HG02571 (cell line): Measurements from ENCODE around the gene GUCA2B.

Experiments used
- ATAC-seq: cut with Tn5 transposase; IDR thresholded peaks from one replicate; pipeline ENCODE4 v1.9.1; 2021; ENCODE audit warnings: mild to moderate bottlenecking, moderate library complexity; ENCODE audit not compliant: unreplicated experiment

GUCA2B gene

GRCh38 chr1:42165511-42166210, 12.5 kb downstream of the GUCA2B start:
- no peak for ATAC-seq

DNA sequence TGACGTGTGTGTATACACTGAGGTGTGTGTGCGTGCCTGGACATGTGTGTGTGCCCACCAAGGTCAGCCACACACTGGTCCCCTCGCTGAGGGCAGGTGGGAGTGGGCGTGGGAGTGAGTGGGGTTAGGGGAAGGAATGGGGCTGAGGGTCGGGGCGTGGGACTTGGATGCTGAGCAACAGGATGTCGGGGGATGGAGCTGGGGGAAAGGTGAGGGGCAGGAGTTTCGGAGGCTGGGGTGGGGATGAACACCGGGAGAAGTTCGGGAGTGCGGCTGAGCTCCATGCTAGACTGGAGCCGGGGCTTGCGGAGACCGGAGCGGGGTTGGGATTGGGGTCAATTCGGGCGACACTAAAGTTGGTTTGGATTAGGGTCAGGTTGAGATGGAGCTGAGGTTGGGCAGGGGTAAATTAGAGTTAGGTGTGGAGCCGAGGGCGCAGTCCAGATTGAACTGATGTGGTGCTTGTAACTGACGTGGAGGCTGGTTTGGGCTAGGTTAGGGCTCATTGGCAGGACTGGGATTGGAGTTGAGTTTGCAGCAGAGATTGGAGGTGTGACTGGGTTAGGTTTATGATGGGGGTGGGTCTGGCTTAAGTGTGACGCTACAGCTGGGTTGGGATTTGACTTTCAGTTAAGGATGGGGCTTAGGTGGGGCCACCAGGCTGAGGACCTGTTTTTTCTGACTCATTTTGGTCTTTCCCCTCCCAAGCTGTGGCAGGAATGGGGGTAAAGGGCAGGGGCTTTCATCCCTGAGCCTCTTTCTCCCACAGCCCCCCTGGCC, 14.6 kb downstream of the GUCA2B start:
- ATAC-seq = no peak

GRCh38 chr1:42168391-42168670, 15.1 kb downstream of the GUCA2B start:
- no peak for ATAC-seq

- ATAC-seq = no peak
Measured at GRCh38 chr1:42168763-42169162, 15.6 kb downstream of the GUCA2B start.

DNA sequence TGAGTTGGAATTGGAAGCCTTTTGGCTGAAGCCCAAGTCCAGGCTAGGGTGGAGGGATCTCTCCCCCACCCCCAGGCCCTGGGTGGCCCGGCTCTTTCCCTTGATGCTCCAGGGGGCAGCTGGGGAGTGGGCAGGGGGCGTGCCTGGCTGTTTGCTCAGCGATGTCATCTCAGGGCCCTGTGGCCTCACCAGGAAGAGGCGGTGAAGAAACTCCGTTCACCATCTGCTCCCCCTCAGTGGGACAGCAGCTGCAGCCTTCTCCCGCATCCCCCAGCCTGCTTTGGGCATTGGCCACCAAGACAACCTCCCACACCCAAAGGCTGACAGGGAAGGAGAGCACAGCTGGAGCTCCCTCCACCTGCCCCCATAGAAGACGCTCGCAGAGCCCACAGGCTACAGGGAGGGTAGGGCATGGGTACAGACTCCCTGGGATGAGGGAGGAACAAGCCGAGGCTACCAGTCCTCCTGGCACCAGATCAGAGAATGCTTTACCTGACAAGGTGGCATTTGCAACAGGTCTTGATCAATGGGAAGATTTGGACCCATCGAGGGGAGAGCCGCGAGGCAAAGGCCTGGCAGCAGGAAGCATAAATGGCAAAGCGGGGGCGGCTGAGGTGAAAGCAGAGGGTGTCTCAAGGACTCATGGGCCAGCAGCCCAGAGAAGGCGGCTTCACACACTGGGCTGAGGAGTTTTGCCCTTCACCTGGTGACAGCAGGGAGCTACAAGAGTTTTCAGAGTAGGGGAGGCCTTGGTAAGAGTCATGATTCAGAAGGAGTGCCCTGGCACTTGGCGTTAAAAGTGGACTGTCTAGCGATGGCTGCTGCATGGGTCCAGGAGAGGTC, 17.8 kb downstream of the GUCA2B start:
- no peak for ATAC-seq

DNA sequence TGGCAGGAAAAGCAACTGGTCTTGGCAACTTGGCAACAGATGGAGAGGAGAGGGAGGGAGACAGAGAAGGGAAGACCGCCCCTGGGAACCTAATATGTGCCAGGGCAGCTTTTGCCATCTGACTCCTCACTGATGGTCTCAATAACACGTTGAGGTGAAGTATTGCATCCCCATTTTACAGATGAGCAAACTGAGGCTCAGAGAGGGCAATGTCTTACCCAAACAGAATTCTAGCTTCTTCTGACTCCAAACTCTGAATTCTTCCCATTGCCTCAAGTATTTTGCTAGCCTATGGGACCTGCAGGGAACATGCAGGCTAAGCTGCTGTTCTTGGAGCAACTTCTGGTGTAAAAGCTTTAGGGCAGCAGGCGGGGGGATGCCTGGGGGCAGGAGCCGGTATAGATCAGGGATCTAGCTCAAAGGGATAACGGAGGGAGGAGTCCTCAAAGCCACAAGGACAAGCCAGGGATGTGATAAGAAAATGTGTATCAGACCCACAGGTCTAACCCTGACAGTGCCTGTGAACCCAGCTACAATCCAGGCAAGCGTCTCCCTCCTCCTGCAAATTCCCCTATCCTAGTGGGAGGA, 18.6 kb downstream of the GUCA2B start:
- no peak for ATAC-seq

- no peak for ATAC-seq
Measured at GRCh38 chr1:42172381-42173133, 19.3 kb downstream of the GUCA2B start.

DNA sequence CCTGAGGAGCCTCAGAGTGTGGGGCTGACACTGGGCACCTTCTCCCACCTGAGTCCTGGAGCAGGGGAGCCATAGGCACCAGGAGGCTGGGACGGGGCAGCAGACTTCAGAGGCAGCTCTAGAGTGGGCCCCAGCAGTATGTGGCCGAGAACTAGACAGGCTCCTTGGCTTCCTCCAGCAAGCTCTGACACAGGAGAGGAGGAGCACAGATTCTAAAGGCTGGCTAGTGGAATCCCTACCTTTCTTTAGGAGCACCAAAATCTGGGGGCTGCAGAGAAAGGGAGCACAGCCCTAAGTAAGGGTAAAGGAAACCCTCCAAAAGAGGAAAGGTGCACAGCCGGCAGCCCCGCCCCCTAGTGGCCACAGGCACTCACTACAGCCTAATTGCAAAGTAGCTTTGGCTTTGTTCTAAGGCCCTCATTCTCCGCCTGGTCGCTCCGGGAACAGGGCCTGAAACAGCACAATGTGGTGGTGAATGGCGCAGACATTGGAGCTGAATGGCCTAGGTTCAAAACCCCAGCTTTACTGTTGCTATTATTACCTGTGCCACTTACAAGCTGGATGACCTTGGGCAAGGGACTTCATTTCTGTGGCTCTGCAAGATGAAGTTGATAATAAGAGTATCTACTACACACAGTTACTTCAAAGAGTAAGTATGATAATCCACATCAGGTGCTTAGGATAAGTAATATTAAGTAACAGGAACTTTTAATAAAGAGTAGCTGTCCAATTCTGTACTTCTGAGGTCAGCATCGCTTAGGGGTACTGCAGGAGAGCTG, 20.1 kb downstream of the GUCA2B start:
- no peak for ATAC-seq

- no peak for ATAC-seq
Measured at GRCh38 chr1:42173961-42174735, 20.9 kb downstream of the GUCA2B start.

DNA sequence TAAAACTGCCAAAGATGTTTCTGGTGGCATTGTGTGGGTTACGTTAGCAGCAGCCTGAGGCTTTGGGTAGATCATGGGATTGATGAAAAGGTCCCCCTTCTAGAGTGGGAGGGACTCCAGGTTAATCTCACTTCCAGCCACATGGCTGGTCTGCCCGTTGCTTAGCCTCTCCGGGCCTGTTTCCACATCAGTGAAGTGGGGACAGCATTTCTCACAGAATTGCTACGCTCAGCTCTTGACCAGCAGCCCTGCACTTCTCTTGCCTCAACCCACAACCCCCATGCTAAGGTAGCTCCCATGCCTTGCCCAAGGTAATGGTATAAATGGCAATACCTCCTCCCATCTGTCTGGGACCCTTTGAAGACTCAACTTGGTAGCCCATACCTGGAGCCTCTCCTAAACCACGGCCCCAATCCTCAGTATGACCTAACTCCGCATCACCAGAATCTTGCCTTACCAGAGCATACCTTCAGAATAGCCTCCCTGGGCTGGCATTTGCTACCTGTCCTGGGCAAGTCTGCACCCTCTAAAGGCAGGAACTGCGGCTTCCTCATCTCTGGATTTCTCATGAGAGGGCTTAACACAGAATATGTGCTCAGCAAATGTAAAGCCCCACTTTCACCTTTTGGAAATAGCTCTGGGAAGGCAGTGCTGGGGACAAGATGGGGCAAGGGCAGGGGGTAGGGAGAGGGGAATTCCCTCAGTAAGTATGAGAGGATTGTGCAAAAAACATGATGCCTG, 22.3 kb downstream of the GUCA2B start:
- ATAC-seq = no peak

DNA sequence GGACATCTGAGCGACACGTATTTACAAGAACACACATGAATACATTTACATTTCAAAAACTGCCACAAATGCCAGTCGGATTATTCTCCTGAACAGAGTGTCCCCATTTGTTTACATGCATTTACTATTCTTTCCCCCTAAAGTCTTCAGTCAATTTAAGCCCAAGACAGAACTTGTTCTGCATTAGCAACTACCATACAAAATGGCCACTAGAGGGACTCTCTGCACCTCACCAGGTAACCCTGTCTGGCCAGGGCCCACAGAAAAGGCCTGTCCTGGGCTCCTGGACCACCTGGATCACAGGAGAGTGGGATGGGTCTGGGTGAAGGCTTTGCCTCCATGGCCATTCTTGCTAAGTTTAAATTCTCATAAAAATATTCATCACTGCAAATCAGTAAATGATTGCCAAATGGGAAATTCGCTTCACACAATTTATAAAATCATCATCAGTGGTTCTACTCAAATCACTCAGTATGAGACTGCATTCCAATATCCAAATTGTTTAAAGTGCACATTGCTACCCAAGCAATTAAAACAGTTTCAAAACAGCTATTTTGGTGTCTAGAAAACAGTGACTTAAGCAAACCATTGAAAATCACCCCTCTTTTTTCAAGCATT, 23.8 kb downstream of the GUCA2B start:
- no peak for ATAC-seq

- no peak for ATAC-seq
Measured at GRCh38 chr1:42177541-42177981, 24.4 kb downstream of the GUCA2B start.

GRCh38 chr1:42178249-42178648, 25.0 kb downstream of the GUCA2B start:
- no peak for ATAC-seq

- ATAC-seq = no peak
Measured at GRCh38 chr1:42179275-42179674, 26.1 kb downstream of the GUCA2B start.

DNA sequence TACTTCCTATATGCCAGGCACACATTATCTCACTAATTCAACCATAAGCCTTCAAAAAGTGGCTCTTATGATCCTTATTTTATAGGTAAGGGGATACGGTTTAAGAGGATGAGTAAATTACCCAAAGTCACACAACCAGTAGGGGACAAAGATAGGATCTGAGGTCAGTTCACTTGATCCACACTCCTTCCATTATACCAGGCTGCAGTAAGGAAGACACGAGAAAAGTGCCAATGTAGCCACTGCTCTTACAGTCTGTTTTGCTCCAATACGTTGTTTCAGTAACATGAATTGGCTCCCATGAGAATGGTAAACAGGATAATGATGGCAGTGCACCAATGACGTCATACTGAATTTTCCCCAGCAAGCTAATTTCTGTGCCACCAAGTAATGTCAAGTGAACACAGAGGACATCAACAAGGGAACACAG, 26.7 kb downstream of the GUCA2B start:
- ATAC-seq = no peak

DNA sequence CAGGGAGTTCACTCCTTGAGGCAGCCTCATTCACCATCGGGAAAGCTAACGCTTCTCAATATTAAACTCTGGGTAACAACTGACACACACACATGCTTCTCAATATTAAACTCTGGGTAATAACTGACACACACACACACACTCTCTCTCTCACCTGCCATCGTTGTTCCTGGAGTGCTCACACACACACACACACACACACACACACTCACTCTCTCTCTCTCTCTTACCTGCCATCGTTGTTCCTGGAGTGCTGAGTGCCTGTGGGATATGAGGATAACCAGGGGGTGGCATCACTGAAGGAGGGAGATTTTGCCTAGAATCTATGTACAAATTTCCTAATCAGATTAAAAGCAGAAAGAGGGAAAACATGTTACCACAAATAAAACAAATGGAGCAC, 28.5 kb downstream of the GUCA2B start:
- no peak for ATAC-seq

DNA sequence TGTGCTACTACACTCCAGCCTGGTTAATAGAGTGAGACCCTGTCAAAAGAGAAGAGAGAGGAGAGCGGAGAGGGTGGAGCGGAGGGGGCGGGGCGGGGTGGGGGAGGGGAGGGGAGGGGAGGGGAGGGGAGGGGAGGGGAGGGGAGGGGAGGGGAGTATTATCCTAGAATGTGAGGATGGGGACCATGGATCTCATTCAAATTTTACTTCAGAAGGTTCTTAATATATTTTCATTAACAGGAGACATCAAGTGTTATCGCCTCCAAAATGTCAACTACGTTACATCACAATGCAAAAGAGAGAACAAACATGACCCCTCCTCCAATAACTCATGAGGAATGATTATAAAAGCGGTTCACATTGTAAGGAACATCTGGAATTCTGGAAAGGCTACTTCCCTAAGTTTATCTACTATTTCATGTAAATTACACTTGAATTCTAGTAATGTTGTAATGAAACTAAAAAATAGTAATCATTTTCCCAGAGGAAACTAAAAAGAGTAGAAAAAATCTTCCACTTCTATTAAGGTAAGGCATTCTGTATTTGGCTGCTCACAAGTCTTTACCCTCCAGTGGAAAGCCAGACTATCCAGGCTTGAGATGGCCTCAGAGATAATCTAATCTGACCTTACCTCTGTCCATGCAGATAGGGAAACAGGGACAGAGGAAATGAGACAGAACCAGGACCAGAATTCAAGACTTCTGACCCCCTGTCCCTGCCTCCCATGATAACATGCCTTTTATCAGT, 30.2 kb downstream of the GUCA2B start:
- ATAC-seq = no peak
